ENCODE data around the gene RARG.
"Not testable (repeated sequence)": the region's sequence is repeated elsewhere in the genome, so short reads cannot be mapped to it uniquely, and the experiment has no call there.

The RARG gene

GRCh38 chr12:53182903-53183302 lies 49.1 kb downstream of the RARG start:
- TF ChIP-seq CTCF (IDR thresholded peaks at IDR 0.05; ENCODE audit: insufficient read depth, low read depth, low read length, missing control alignments): no peak
- DNase-seq (ENCODE audit: low read depth): no peak
- H3K4me3 ChIP-seq (ENCODE audit: low read depth, low read length): no peak overlapping the region

- no peak for TF ChIP-seq CTCF (IDR thresholded peaks at IDR 0.05; ENCODE audit: insufficient read depth, low read depth, low read length, missing control alignments)
- DNase-seq (ENCODE audit: low read depth): no peak
- H3K4me3 ChIP-seq (ENCODE audit: low read depth, low read length): peak overlapping the region; percentile 67
Observed at GRCh38 chr12:53181935-53182334, 50.1 kb downstream of the RARG start.

- DNase-seq (ENCODE audit: low read depth): peak; percentile 91
- TF ChIP-seq CTCF (IDR thresholded peaks at IDR 0.05; ENCODE audit: insufficient read depth, low read depth, low read length, missing control alignments): no peak
- H3K4me3 ChIP-seq (ENCODE audit: low read depth, low read length): peak overlapping the region; percentile 67
Observed at GRCh38 chr12:53180931-53181645, 50.9 kb downstream of the RARG start.

- TF ChIP-seq CTCF (IDR thresholded peaks at IDR 0.05; ENCODE audit: insufficient read depth, low read depth, low read length, missing control alignments): no peak
- DNase-seq (ENCODE audit: low read depth): peak; percentile 99
- H3K4me3 ChIP-seq (ENCODE audit: low read depth, low read length): peak within 1 kb of the TSS; percentile 67
Observed at GRCh38 chr12:53180220-53180930, 51.6 kb downstream of the RARG start, which contains the start of the genes CSAD and ZNF740. Gene CSAD (minus strand): TSS chr12:53180925. CDS start chr12:53173470, 7,455 bp downstream. Gene ZNF740 (plus strand): TSS chr12:53180722. CDS start chr12:53181984, 1,262 bp downstream.

GRCh38 chr12:53179687-53180219 lies 52.3 kb downstream of the RARG start:
- no peak for DNase-seq (ENCODE audit: low read depth)
- peak overlapping the region; percentile 67 for H3K4me3 ChIP-seq (ENCODE audit: low read depth, low read length)
- no peak for TF ChIP-seq CTCF (IDR thresholded peaks at IDR 0.05; ENCODE audit: insufficient read depth, low read depth, low read length, missing control alignments)

- not testable (repeated sequence) for H3K4me3 ChIP-seq (ENCODE audit: low read depth, low read length); DNase-seq (ENCODE audit: low read depth)
Observed at GRCh38 chr12:53178803-53179202, 53.2 kb downstream of the RARG start.

GRCh38 chr12:53177447-53177846 lies 54.6 kb downstream of the RARG start:
- DNase-seq (ENCODE audit: low read depth); H3K4me3 ChIP-seq (ENCODE audit: low read depth, low read length): not testable (repeated sequence)

All from GM12865 (cell line).